Activated T-cell treated with anti-CD3 and anti-CD28 coated beads, Interleukin-2, amount 50 U/mL, for 4 hours (primary cell): ENCODE data around the gene ZNF25. TPM values are rescaled to one million over a fixed set of nuclear protein-coding genes. Genes with fewer than 3 reads are reported as not detected.
"Not testable (repeated sequence)": the region's sequence is repeated elsewhere in the genome, so short reads cannot be mapped to it uniquely, and the experiment has no call there.

Source experiments
- ATAC-seq, 2 donors: fragments of 200-7000 bp; cut with Tn5 transposase; one replicate each; pipeline ENCODE4 v1.10.0; 2021
- DNase-seq: peaks from one replicate; pipeline ENCODE4 v3.0.0-alpha.2; 2020
- H3K27me3 Mint-ChIP-seq: one replicate; pipeline ENCODE4 v1.8.0; 2021; ENCODE audit warnings: low read depth, mixed read lengths
- H3K36me3 Mint-ChIP-seq: one replicate; pipeline ENCODE4 v1.8.0; 2022; ENCODE audit warnings: mixed read lengths; ENCODE audit not compliant: insufficient read depth
- H3K4me1 Mint-ChIP-seq: one replicate; pipeline ENCODE4 v1.8.0; 2021; ENCODE audit warnings: low read depth, mixed read lengths
- H3K4me3 Mint-ChIP-seq: one replicate; pipeline ENCODE4 v1.8.0; 2021; ENCODE audit warnings: mild to moderate bottlenecking, moderate library complexity, mixed read lengths
- H3K9me3 Mint-ChIP-seq: one replicate; pipeline ENCODE4 v1.8.0; 2021; ENCODE audit warnings: mixed read lengths
- total RNA-seq, 3 donors: library from RNA; stranded (reverse); gene quantifications; one replicate each; pipeline ENCODE4 v1.2.1, GENCODE V29; 2021

Gene ZNF25
- total RNA-seq, 3 donors from 2014 or later: 2.9 to 3.5 (median 3.1) TPM

GRCh38 chr10:37975401-37975991 lies 951 bp downstream of the ZNF25 start:
- ATAC-seq (no peak), DNase-seq (no peak)
- H3K9me3 Mint-ChIP-seq: no peaks in the 10 kb centered on the region
- peak overlapping the region; percentile 89 for H3K4me3 Mint-ChIP-seq
- no peaks in the 10 kb centered on the region for H3K27me3 Mint-ChIP-seq
- H3K36me3 Mint-ChIP-seq: peaks cover 3% of the 10 kb centered on the region
- H3K4me1 Mint-ChIP-seq: peaks cover 23% of the 10 kb centered on the region

- no peak for ATAC-seq
- peaks cover 23% of the 10 kb centered on the region for H3K36me3 Mint-ChIP-seq
- peaks cover 23% of the 10 kb centered on the region for H3K4me1 Mint-ChIP-seq
- no peak overlapping the region for H3K4me3 Mint-ChIP-seq
- no peaks in the 10 kb centered on the region for H3K9me3 Mint-ChIP-seq
- DNase-seq: no peak
- H3K27me3 Mint-ChIP-seq: no peaks in the 10 kb centered on the region
Measured at GRCh38 chr10:37972396-37972795, 4.1 kb downstream of the ZNF25 start.

- Mint-ChIP-seq H3K9me3 (peaks cover 14% of the 10 kb centered on the region), H3K4me1 (no peaks in the 10 kb centered on the region), H3K36me3 (peaks cover 52% of the 10 kb centered on the region), H3K27me3 (no peaks in the 10 kb centered on the region), H3K4me3 (no peak overlapping the region)
- DNase-seq (no peak), ATAC-seq (no peak)
Measured at GRCh38 chr10:37965006-37965405, 11.4 kb downstream of the ZNF25 start.

- Mint-ChIP-seq H3K4me1 (no peaks in the 10 kb centered on the region), H3K36me3 (peaks cover 44% of the 10 kb centered on the region), H3K4me3 (no peak overlapping the region), H3K9me3 (peaks cover 15% of the 10 kb centered on the region), H3K27me3 (no peaks in the 10 kb centered on the region)
- ATAC-seq: no peak
- no peak for DNase-seq
Measured at GRCh38 chr10:37960591-37961137, 15.8 kb downstream of the ZNF25 start.

GRCh38 chr10:37957841-37958240 lies 18.6 kb downstream of the ZNF25 start:
- H3K4me1 Mint-ChIP-seq: no peaks in the 10 kb centered on the region
- no peak for DNase-seq
- H3K9me3 Mint-ChIP-seq: peaks cover 29% of the 10 kb centered on the region
- no peak for ATAC-seq
- H3K27me3 Mint-ChIP-seq: no peaks in the 10 kb centered on the region
- H3K4me3 Mint-ChIP-seq: no peak overlapping the region
- peaks cover 56% of the 10 kb centered on the region for H3K36me3 Mint-ChIP-seq

GRCh38 chr10:37952926-37953325 lies 23.5 kb downstream of the ZNF25 start:
- no peak overlapping the region for H3K4me3 Mint-ChIP-seq
- H3K36me3 Mint-ChIP-seq: peaks cover 79% of the 10 kb centered on the region
- H3K4me1 Mint-ChIP-seq: no peaks in the 10 kb centered on the region
- DNase-seq (no peak), ATAC-seq (no peak)
- H3K9me3 Mint-ChIP-seq: peaks cover 44% of the 10 kb centered on the region
- H3K27me3 Mint-ChIP-seq: no peaks in the 10 kb centered on the region

- no peak overlapping the region for H3K4me3 Mint-ChIP-seq
Measured at GRCh38 chr10:37952043-37952755, 24.2 kb downstream of the ZNF25 start.

GRCh38 chr10:37948210-37948609 lies 28.2 kb downstream of the ZNF25 start:
- no peak overlapping the region for H3K4me3 Mint-ChIP-seq
- no peaks in the 10 kb centered on the region for H3K4me1 Mint-ChIP-seq
- ATAC-seq: no peak
- H3K27me3 Mint-ChIP-seq: no peaks in the 10 kb centered on the region
- peaks cover 19% of the 10 kb centered on the region for H3K9me3 Mint-ChIP-seq
- H3K36me3 Mint-ChIP-seq: peaks cover 39% of the 10 kb centered on the region
- DNase-seq: no peak

More at GRCh38 chr10:37952043-37952755, 24.2 kb downstream of the ZNF25 start:
- Mint-ChIP-seq H3K9me3 (peaks cover 44% of the 10 kb centered on the region), H3K27me3 (no peaks in the 10 kb centered on the region), H3K4me1 (no peaks in the 10 kb centered on the region), H3K36me3 (peaks cover 72% of the 10 kb centered on the region)
- DNase-seq (no peak), ATAC-seq (no peak)

- Mint-ChIP-seq H3K9me3 (peaks cover 12% of the 10 kb centered on the region), H3K4me3 (no peak overlapping the region), H3K27me3 (no peaks in the 10 kb centered on the region), H3K4me1 (no peaks in the 10 kb centered on the region), H3K36me3 (peaks cover 33% of the 10 kb centered on the region)
- ATAC-seq (no peak), DNase-seq (no peak)
Measured at GRCh38 chr10:37947526-37947925, 28.9 kb downstream of the ZNF25 start.

GRCh38 chr10:37937864-37938263 lies 38.6 kb downstream of the ZNF25 start:
- ATAC-seq: no peak
- Mint-ChIP-seq H3K4me3 (no peak overlapping the region), H3K27me3 (no peaks in the 10 kb centered on the region), H3K9me3 (no peaks in the 10 kb centered on the region), H3K36me3 (no peaks in the 10 kb centered on the region), H3K4me1 (no peaks in the 10 kb centered on the region)
- DNase-seq: no peak

GRCh38 chr10:37934791-37935190 lies 41.7 kb downstream of the ZNF25 start:
- ATAC-seq (no peak), DNase-seq (no peak)
- Mint-ChIP-seq H3K27me3 (no peaks in the 10 kb centered on the region), H3K4me3 (no peak overlapping the region), H3K4me1 (no peaks in the 10 kb centered on the region), H3K36me3 (no peaks in the 10 kb centered on the region), H3K9me3 (no peaks in the 10 kb centered on the region)

- no peaks in the 10 kb centered on the region for H3K9me3 Mint-ChIP-seq
- ATAC-seq (no peak), DNase-seq (no peak)
- no peaks in the 10 kb centered on the region for H3K4me1 Mint-ChIP-seq
- no peaks in the 10 kb centered on the region for H3K27me3 Mint-ChIP-seq
- H3K4me3 Mint-ChIP-seq: no peak overlapping the region
- no peaks in the 10 kb centered on the region for H3K36me3 Mint-ChIP-seq
Measured at GRCh38 chr10:37930423-37930822, 46.0 kb downstream of the ZNF25 start.

- not testable (repeated sequence) for DNase-seq, H3K9me3 Mint-ChIP-seq, H3K36me3 Mint-ChIP-seq, H3K4me1 Mint-ChIP-seq, ATAC-seq, H3K4me3 Mint-ChIP-seq, H3K27me3 Mint-ChIP-seq
Measured at GRCh38 chr10:37908165-37908564, 68.3 kb downstream of the ZNF25 start.

GRCh38 chr10:37906382-37906781 lies 70.1 kb downstream of the ZNF25 start:
- no peak for ATAC-seq
- Mint-ChIP-seq H3K27me3 (no peaks in the 10 kb centered on the region), H3K4me1 (no peaks in the 10 kb centered on the region), H3K4me3 (no peak overlapping the region), H3K36me3 (no peaks in the 10 kb centered on the region), H3K9me3 (peaks cover 6% of the 10 kb centered on the region)
- DNase-seq: no peak
